ENCODE results near the gene SLC22A2.
"Not testable (repeated sequence)": the region's sequence is repeated elsewhere in the genome, so short reads cannot be mapped to it uniquely, and the experiment has no call there.

SLC22A2 gene

DNA sequence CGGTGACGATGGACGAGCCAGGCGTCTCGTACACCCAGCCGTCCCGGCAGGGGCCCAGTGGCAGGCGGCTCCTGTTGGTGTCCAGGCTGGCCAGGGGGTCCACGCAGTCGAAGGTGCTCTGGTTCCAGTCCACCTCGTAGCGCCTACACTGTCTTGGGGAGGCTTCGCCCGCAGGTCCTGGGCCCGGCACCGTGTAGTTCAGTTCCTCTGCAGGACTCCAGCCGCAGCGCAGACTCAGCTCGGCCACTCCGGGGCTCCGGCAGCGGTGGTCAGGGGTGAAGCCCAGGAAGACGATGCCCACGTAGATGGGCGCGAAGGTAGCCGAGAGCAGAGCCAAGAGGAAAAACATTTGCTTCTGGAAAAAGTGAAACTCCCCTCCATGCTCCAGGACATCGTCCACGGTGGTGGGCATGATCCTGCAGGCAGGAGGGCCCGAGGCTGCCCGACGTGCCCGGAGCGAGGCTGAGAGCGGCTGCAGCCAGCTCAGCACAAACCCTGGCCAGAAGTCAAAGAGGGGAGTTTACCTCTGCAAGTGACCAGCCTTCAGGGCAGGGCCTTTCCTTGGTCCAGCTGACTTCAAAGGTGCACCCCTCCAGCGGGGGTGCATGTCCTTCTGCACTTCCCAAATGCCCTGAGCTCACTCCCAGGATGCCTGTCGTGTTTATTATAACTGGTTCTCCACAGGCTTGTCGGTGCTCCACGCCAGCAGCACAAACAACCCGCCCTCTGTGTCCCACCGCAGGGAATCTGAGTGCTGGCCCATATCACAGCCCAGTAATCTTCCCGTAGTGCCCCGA lies at the start of gene SLC22A2:
Gene SLC22A2 (minus strand): TSS at position 476 of the 797 bp plus-strand sequence. CDS start 64 bp downstream, at position 412.
- Histone ChIP-seq H3K4me1 (ENCODE audit: control insufficient read depth, insufficient read depth, low read length) (no peaks in the 10 kb centered on the region), H3K9ac (ENCODE audit: low read length) (no peak within 1 kb of the TSS), H3K27me3 (replicated peaks; ENCODE audit: control insufficient read depth, insufficient read depth, low read length) (no peaks in the 10 kb centered on the region), H3K36me3 (ENCODE audit: control insufficient read depth, insufficient read depth, low read length, severe bottlenecking) (no peaks in the 10 kb centered on the region), H3K9me3 (ENCODE audit: control insufficient read depth, low read length) (no peaks in the 10 kb centered on the region), H3K4me3 (ENCODE audit: low read length) (no peak within 1 kb of the TSS)
- DNase-seq (ENCODE audit: low read depth): no peak

DNA sequence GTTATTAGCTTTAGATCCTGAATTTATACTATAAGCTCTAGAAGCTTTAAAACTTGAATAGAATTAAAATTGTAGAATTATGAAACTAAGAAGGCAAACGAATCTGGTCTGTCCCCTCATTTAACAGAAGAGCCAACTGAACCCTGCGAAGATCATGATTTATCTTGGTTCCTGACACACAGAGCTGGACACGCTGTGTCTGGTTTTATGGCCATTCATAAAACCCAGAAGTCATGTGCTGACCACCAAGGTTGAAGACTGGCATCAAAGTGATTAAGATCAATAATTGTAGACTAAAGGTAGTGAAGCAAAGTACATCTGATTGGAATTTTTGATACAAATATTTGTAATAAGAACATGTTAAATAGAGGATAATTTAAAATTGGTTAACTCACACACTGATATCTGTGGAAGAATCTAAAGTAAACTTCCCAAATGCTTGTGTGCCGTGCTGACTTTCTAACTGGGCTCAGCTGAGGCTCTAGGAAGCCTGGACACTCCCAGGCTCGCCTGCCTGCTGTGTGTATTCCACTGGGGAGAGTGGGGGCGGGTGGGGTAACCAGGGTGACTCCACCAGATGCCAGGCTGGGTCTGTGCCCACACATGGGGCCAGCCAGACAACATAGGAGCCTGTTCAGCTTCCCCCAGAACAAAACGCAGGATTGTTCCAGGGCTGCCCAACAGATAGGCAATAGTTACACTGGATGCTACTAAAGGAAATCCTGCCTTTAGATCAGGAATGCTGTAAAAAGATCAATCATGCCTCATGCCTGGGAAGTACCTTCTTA lies 47.5 kb upstream of the SLC22A2 start:
- Histone ChIP-seq H3K9ac (ENCODE audit: low read length) (no peak overlapping the region), H3K27me3 (replicated peaks; ENCODE audit: control insufficient read depth, insufficient read depth, low read length) (no peaks in the 10 kb centered on the region), H3K4me1 (ENCODE audit: control insufficient read depth, insufficient read depth, low read length) (no peaks in the 10 kb centered on the region), H3K36me3 (ENCODE audit: control insufficient read depth, insufficient read depth, low read length, severe bottlenecking) (no peaks in the 10 kb centered on the region), H3K4me3 (ENCODE audit: low read length) (no peak overlapping the region), H3K9me3 (ENCODE audit: control insufficient read depth, low read length) (peaks cover 14% of the 10 kb centered on the region)
- no peak for DNase-seq (ENCODE audit: low read depth)

DNA sequence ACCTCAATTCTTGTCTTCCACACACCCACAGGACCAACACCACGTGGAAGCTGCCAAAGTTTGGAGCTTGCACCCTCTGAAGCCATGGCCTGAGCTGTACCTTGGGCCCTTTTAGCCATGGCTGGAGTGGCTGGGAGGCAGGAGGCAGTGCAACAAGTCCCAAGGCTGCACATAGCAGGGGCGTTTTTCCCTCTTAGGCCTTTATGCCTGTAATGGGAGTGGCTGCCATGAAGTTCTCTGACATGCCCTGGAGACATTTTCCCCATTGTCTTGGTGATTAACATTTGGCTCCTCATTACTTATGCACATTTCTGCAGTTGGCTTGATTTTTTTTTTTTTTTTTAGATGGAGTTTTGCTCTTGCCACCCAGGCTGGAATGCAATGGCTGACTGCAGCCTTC lies 45.2 kb upstream of the SLC22A2 start:
- Histone ChIP-seq H3K4me3 (ENCODE audit: low read length) (no peak overlapping the region), H3K36me3 (ENCODE audit: control insufficient read depth, insufficient read depth, low read length, severe bottlenecking) (no peaks in the 10 kb centered on the region), H3K9me3 (ENCODE audit: control insufficient read depth, low read length) (no peaks in the 10 kb centered on the region), H3K4me1 (ENCODE audit: control insufficient read depth, insufficient read depth, low read length) (no peaks in the 10 kb centered on the region), H3K9ac (ENCODE audit: low read length) (no peak overlapping the region), H3K27me3 (replicated peaks; ENCODE audit: control insufficient read depth, insufficient read depth, low read length) (no peaks in the 10 kb centered on the region)
- no peak for DNase-seq (ENCODE audit: low read depth)

DNA sequence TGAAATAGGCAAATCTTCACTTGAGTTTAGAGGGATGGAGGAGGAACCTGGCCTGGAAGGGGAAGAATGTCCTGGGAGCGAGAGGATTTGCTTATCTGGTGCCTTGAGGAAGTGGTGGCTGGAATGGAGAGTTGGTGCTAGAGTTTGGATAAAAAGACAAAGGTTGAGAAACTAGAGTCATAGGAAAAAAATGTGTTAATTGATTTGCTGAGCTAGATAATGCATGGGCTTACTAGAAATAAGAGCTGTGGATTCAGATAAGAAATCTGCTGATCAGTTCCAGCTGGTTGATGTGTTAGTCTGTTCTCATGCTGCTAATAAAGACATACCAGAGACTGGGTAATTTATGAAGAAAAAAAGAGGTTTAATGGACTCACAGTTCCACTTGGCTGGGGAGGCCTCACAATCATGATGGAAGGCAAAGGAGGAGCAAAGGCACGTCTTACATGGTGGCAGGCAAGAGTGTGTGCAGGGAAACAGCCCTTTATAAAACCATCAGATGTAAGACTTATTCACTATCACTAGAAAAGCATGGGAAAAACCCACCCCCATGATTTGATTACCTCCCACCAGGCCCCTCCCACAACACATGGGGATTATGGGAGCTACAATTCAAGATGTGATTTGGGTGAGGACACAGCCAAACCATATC lies 43.9 kb upstream of the SLC22A2 start:
- H3K4me3 ChIP-seq (ENCODE audit: low read length); H3K9ac ChIP-seq (ENCODE audit: low read length); DNase-seq (ENCODE audit: low read depth); H3K9me3 ChIP-seq (ENCODE audit: control insufficient read depth, low read length); H3K4me1 ChIP-seq (ENCODE audit: control insufficient read depth, insufficient read depth, low read length); H3K27me3 ChIP-seq (replicated peaks; ENCODE audit: control insufficient read depth, insufficient read depth, low read length); H3K36me3 ChIP-seq (ENCODE audit: control insufficient read depth, insufficient read depth, low read length, severe bottlenecking): not testable (repeated sequence)

DNA sequence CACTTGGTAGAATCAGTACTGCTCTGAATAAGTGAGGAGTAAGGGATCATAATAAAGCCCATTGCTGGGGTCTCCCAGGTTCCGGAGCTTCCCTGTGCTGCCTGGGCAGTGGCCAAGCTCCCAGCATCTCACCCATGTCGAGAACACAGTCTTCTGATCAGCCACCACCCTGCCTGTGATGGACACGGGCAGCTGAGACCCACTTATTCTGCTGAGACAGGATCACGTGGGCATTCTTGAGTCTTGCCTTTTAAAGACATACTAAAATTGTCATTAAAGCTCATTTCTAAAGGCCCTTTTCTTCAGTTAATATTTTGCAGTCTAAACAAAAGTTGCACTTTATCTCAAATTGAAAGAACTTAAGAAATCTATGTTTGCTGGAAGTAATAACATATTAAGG lies 42.7 kb upstream of the SLC22A2 start:
- Histone ChIP-seq H3K9me3 (ENCODE audit: control insufficient read depth, low read length) (no peaks in the 10 kb centered on the region), H3K4me1 (ENCODE audit: control insufficient read depth, insufficient read depth, low read length) (no peaks in the 10 kb centered on the region), H3K4me3 (ENCODE audit: low read length) (no peak overlapping the region), H3K27me3 (replicated peaks; ENCODE audit: control insufficient read depth, insufficient read depth, low read length) (peaks cover 3% of the 10 kb centered on the region), H3K9ac (ENCODE audit: low read length) (no peak overlapping the region), H3K36me3 (ENCODE audit: control insufficient read depth, insufficient read depth, low read length, severe bottlenecking) (no peaks in the 10 kb centered on the region)
- DNase-seq (ENCODE audit: low read depth): no peak

DNA sequence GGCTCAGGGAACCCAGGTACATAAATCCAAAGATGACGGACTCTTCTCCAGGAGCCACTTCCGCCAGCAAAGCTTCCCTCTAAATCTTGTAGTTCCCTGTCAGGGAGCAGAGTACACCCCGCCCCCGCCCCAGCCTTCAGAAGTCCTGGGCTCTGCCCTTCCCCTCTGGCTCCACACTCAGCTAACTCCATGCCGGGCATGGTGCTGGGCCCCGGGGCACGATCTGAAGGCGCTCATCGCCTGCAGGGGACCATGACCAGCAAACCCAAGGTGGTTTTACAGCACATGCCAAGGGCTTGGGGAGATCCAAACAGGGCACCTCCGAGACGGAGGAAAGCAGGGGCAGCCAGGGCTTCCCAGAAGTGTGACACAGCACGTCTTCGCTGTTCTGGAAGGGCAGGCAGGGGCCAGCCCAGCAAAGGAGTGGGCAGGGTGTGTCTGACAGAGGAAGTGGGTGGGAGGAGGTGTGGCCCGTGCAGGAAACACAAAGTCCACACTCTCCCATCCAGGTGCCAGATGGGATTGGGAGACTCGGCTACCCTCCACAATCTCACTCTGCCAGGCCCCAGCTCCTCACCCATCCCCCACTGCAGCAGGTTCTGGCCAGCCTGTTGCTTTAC lies 41.6 kb upstream of the SLC22A2 start:
- H3K36me3 ChIP-seq (ENCODE audit: control insufficient read depth, insufficient read depth, low read length, severe bottlenecking): no peaks in the 10 kb centered on the region
- DNase-seq (ENCODE audit: low read depth): no peak
- H3K9ac ChIP-seq (ENCODE audit: low read length): no peak overlapping the region
- H3K4me1 ChIP-seq (ENCODE audit: control insufficient read depth, insufficient read depth, low read length): no peaks in the 10 kb centered on the region
- no peaks in the 10 kb centered on the region for H3K9me3 ChIP-seq (ENCODE audit: control insufficient read depth, low read length)
- H3K4me3 ChIP-seq (ENCODE audit: low read length): no peak overlapping the region
- peaks cover 3% of the 10 kb centered on the region for H3K27me3 ChIP-seq (replicated peaks; ENCODE audit: control insufficient read depth, insufficient read depth, low read length)

DNA sequence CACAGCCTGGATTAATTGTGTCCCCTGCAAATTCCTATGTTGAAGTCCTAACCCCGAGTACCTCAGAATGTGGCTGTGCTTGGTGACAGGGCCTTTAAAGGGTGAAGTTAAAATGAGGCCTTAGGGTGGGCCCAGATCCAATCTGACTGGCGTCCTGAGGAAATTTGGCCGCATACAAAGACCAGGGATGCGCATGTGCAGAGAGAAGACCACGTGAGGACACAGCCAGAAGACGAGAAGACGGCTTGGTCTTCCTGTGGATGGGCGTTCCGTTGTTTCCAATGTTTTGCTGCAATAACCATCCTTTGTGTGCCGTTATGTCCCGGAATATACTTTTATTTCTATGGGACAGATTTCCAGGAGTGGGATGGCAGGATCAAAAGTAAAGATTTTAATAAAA lies 40.9 kb upstream of the SLC22A2 start:
- H3K36me3 ChIP-seq (ENCODE audit: control insufficient read depth, insufficient read depth, low read length, severe bottlenecking): no peaks in the 10 kb centered on the region

DNA sequence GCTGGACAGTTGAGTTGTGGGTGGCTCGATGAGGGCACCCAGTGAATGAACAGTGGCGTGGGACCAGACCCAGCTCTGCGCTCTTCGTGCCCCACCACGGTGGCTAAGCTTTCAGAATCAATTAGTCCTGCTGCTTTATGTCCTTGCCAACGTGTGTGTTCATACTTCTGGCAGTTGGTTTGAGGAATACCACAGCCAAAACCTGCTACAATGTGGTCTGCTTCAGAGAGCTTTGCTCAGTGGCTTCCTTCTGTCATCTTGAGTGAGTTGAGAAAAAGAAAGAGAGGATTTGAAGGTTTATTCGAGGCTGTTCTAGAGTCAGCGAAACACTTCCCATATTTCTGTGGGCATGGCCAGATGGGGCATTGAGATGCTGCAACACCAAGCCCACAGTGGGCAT lies 39.5 kb upstream of the SLC22A2 start:
- Histone ChIP-seq H3K27me3 (replicated peaks; ENCODE audit: control insufficient read depth, insufficient read depth, low read length) (peaks cover 3% of the 10 kb centered on the region), H3K4me3 (ENCODE audit: low read length) (no peak overlapping the region), H3K36me3 (ENCODE audit: control insufficient read depth, insufficient read depth, low read length, severe bottlenecking) (no peaks in the 10 kb centered on the region), H3K9ac (ENCODE audit: low read length) (no peak overlapping the region), H3K4me1 (ENCODE audit: control insufficient read depth, insufficient read depth, low read length) (no peaks in the 10 kb centered on the region), H3K9me3 (ENCODE audit: control insufficient read depth, low read length) (no peaks in the 10 kb centered on the region)
- DNase-seq (ENCODE audit: low read depth): no peak

More for the DNA sequence above, 40.9 kb upstream of the SLC22A2 start:
- Histone ChIP-seq H3K9me3 (ENCODE audit: control insufficient read depth, low read length) (no peaks in the 10 kb centered on the region), H3K4me1 (ENCODE audit: control insufficient read depth, insufficient read depth, low read length) (no peaks in the 10 kb centered on the region), H3K27me3 (replicated peaks; ENCODE audit: control insufficient read depth, insufficient read depth, low read length) (peaks cover 3% of the 10 kb centered on the region), H3K4me3 (ENCODE audit: low read length) (no peak overlapping the region), H3K9ac (ENCODE audit: low read length) (no peak overlapping the region)
- DNase-seq (ENCODE audit: low read depth): no peak

DNA sequence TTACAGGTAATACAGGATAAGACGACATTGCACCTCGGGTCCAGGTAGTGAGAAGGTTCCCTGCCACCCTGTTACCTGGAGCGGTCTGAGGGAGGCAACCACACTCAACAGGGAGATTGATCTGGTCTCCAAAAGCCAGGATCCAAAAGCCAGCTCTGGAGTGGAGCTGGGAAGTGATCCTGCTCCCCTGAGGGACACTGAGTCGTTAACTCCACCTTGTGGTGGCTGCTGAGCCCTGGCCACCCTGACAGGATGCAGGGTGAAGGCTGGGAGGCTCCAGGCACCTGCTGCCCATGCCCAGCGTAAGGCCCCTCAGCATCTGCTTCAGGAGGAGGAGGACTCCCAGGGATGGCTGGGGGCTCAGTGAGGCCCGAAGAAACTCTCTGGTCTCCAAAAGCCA lies 38.7 kb upstream of the SLC22A2 start:
- H3K4me3 ChIP-seq (ENCODE audit: low read length): no peak overlapping the region
- no peaks in the 10 kb centered on the region for H3K9me3 ChIP-seq (ENCODE audit: control insufficient read depth, low read length)
- no peaks in the 10 kb centered on the region for H3K36me3 ChIP-seq (ENCODE audit: control insufficient read depth, insufficient read depth, low read length, severe bottlenecking)
- DNase-seq (ENCODE audit: low read depth): peak; percentile 13
- no peaks in the 10 kb centered on the region for H3K4me1 ChIP-seq (ENCODE audit: control insufficient read depth, insufficient read depth, low read length)
- peaks cover 3% of the 10 kb centered on the region for H3K27me3 ChIP-seq (replicated peaks; ENCODE audit: control insufficient read depth, insufficient read depth, low read length)
- H3K9ac ChIP-seq (ENCODE audit: low read length): no peak overlapping the region

DNA sequence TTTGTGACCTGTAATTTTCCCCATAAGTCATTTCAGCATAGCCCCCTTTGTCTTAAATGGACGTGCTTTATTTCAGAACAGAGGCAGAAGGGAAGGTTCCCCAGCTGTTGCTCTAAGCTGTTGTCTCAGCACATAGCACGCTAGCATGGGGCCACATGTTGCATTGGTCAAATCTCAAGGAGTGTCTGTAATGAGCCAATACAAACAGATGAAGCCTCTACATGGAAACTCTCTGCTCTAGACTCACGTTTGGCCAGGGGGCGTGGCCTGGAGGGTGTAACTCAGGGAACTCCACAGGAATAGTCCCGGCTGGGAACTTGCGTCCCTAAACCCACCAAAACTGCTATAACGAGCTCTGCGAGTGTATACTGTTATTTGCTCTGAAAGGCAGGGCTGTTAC lies 35.2 kb upstream of the SLC22A2 start:
- DNase-seq (ENCODE audit: low read depth): no peak
- H3K4me1 ChIP-seq (ENCODE audit: control insufficient read depth, insufficient read depth, low read length): no peaks in the 10 kb centered on the region
- H3K27me3 ChIP-seq (replicated peaks; ENCODE audit: control insufficient read depth, insufficient read depth, low read length): peaks cover 3% of the 10 kb centered on the region
- H3K9ac ChIP-seq (ENCODE audit: low read length): no peak overlapping the region
- H3K4me3 ChIP-seq (ENCODE audit: low read length): no peak overlapping the region
- no peaks in the 10 kb centered on the region for H3K36me3 ChIP-seq (ENCODE audit: control insufficient read depth, insufficient read depth, low read length, severe bottlenecking)
- H3K9me3 ChIP-seq (ENCODE audit: control insufficient read depth, low read length): no peaks in the 10 kb centered on the region

DNA sequence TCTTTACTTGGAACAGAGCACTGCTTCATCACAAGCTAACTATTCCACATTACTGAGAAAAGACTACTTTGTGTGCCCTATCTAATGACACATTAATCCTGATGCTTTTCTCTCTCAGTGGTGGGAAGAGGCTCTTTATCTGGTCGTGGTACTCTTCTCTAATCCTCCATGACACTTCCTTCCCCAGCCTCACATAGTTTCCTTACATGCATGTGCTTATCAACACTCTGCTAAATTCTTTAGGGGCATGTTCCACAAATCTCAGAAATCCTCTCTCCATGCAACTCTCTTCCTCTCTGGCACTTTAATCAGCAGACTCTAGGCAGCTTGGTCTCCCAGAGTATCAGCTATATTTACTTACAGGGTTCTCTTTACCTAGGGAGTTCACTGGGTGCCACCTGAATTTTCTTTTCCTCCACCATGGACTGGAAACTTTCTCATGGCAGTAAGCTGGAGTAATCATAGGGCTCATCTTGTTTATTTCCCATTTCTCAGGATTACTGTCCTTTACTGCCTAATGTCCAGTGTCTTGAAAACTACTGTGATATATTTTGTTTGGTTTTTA lies 27.0 kb upstream of the SLC22A2 start:
- no peaks in the 10 kb centered on the region for H3K27me3 ChIP-seq (replicated peaks; ENCODE audit: control insufficient read depth, insufficient read depth, low read length)
- H3K4me3 ChIP-seq (ENCODE audit: low read length): no peak overlapping the region
- no peaks in the 10 kb centered on the region for H3K36me3 ChIP-seq (ENCODE audit: control insufficient read depth, insufficient read depth, low read length, severe bottlenecking)
- DNase-seq (ENCODE audit: low read depth): no peak
- no peaks in the 10 kb centered on the region for H3K9me3 ChIP-seq (ENCODE audit: control insufficient read depth, low read length)
- no peaks in the 10 kb centered on the region for H3K4me1 ChIP-seq (ENCODE audit: control insufficient read depth, insufficient read depth, low read length)
- no peak overlapping the region for H3K9ac ChIP-seq (ENCODE audit: low read length)

Measured in adipocyte (in vitro differentiated cells).